H54 (cell line): ENCODE data around the gene NCKAP5.

Experiments
- DNase-seq: peaks from one replicate; pipeline ENCODE4 v3.0.0; 2011; ENCODE audit warnings: low spot score, mixed read lengths; ENCODE audit not compliant: insufficient read length
- FAIRE-seq: peaks from 3 replicates; lab custom pipeline; 2011; peaks lifted over from hg19 to GRCh38; lab: Jason Lieb, UNC
- POLR2A ChIP-seq: IDR thresholded peaks from 2 replicates; pipeline ENCODE4 v1.6.1; 2011; ENCODE audit warnings: low read depth, mild to moderate bottlenecking, low read length

The NCKAP5 gene

DNA sequence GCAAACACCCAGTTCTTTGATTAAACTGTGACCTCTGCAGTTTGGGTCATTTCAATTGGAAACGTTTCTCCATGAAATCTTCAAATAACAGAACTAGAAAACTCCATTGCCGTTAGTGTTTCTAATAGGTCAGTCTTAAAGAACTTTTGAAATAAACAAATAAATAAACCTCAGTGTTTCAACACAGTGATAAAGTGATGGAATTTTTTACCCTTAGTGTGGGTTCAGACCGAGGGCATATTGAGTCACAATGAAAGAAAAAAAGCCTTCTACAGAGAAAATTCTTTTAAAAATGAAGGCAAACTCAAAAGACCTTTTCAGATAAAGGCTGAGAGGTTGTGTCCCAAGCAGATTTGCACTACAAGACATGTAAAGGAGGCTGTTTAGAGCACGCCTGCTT is 149.6 kb downstream of the NCKAP5 start:
- FAIRE-seq, result no peak
- no peak for DNase-seq
- no peak for TF ChIP-seq POLR2A

DNA sequence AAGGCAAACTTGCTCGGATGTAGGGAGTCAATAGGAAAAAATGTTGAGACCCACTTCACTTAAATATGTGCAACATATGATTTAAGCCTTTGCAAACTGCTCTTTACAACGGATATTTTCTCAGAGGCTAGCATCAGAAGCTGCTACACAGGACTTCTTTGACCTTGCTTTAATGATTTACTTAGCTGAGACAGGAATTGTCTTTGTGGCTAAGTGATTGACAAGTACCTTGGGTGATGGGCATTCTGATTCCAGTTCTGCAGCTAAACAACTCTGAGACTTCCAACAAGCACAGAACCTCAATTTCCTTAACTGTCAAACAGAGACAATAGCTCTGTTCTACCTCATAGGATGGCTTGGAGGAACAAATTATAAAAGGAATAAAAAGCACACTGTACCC is 150.2 kb downstream of the NCKAP5 start:
- FAIRE-seq (no peak), DNase-seq (no peak)

DNA sequence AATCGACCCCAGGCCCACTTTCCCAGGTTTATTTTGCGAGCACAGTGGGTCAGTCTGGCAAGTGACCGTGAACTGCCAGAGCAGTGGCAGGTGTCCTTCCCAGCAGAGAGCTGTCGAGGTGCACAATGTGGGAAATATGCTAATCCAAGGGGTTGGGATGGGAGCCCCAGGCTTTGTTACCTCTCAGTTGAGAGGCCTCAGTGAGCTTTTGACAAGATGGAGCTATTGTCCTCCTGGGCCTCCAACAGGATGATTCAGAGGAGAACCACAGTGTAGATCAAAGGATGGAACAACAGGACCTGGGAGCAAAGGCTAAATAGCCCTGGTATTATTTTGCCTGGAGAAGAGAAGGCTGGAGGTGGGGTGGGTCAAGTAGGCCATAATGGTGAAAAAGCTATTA is 150.8 kb downstream of the NCKAP5 start:
- no peak for TF ChIP-seq POLR2A
- DNase-seq, result no peak
- FAIRE-seq, result no peak

More for the DNA sequence above, 150.2 kb downstream of the NCKAP5 start:
- TF ChIP-seq POLR2A, result no peak

DNA sequence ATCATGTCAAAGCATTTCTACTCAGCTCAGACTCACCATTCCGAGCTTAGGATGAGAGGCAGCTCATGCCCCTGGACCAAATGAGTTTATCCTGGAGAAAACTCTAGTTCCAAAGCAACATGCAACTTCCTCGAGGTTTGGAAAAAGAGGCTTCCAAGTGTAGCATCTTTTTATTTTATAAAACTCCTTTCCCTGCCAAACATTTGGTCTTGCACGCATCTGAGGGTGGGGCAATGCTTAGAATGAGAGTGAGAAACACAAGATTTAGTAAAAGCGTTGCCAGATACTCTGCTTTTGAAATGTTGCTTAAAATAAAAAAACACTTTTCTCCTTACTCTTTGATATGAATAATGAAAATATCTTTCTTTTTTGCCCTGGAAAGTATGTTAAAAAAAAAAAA is 151.5 kb downstream of the NCKAP5 start:
- no peak for TF ChIP-seq POLR2A
- FAIRE-seq (no peak), DNase-seq (no peak)

DNA sequence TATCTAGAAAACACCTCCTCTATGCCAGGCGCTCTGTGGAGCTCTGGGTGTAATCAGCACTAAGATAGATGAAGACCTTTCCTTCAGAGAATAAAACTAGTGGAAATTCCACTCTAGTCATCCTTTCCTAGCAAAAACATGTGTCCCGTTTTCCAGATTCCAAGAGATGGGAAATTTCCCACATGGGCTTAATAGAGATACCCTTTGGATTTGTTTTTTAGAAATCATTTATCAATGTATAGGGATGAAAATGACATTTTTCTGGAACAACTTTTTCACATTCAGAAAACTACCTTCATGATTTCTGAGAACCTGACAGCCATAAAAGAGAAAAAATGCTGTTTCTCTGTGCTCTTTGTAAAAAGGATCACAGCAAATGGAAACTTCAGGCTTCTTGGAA is 152.1 kb downstream of the NCKAP5 start:
- no peak for TF ChIP-seq POLR2A
- no peak for FAIRE-seq
- no peak for DNase-seq

DNA sequence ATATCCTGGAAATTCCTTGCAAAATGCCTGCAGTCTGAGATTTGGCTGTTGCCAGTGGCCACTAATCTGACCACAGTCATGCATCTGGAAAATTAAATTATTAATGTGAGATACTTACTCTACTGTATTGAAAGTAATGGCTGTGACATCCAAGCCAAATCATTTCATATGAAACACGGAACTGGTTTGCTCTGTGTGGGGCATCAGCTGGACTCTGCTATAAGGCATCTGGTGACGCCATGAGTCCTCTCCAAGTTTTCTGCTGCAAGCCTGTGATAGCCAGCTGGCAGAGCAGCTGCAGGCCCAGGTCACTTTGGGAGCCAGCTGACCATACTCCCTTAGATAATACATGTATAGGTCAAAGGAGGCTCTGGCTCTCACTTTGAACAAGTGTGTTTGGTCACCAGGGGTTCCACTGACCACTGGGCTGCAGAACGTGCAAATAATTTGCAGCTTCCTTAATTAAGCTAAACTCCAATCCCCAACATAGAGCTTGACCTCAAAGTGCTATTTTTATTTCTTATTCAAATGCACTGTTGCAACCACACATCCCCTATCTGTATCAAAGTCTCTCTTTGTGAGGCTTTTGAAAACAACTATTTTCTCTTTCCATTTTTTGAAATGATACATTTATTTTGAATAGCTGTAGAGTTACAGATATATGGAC is 152.9 kb downstream of the NCKAP5 start:
- no peak for TF ChIP-seq POLR2A
- DNase-seq, result no peak
- no peak for FAIRE-seq

DNA sequence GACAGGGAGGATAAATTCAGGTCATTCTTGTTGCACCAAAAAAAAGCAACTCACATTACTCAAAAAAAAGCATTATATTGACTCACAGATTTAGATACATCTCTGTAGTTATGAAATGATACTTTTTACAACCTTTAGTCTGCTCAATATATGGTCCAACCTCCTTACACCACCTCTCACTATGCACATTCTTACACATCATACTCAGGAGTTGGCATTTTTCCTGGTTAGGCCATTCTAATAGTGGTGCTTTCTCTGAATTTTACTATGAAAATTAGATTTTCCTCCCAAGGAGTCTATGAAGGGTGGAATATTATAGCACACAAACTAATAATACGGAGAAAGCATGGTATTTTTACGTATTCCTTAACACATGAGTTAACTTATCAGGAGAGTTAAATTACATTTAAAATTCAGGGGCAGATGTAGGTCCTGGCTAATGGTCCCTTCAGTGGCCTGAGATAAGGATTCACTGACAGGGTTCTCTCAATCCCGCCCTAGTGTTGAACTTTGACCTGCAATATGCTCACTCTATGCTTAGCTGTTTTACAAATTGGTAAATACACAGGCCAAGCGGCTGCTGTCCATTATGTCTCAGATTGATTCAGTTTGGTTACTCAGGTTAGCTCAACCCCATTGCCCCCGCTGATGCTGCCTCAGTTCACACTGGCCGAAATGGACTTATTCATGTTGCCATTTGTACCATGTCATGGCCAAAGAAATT is 153.6 kb downstream of the NCKAP5 start:
- DNase-seq (no peak), FAIRE-seq (no peak)
- TF ChIP-seq POLR2A, result no peak

DNA sequence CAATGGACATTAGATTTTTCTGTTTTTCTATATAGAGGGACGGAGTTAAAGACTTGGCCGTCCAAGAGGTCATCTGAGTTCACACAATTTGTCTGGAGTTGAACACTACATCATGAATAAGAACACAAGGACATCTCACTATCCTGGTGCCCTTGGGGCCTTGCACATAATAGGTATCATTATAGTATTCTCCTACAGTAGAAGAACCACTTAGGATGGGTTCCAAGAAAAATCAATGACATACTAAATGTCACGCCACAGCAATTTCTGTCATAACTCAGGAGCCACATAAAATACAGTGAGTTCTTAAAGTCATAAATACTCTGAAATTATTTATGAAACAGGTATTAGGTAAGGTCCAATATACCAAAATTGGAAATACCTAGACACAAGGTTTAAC is 154.4 kb downstream of the NCKAP5 start:
- FAIRE-seq, result no peak
- TF ChIP-seq POLR2A, result no peak
- DNase-seq, result no peak

DNA sequence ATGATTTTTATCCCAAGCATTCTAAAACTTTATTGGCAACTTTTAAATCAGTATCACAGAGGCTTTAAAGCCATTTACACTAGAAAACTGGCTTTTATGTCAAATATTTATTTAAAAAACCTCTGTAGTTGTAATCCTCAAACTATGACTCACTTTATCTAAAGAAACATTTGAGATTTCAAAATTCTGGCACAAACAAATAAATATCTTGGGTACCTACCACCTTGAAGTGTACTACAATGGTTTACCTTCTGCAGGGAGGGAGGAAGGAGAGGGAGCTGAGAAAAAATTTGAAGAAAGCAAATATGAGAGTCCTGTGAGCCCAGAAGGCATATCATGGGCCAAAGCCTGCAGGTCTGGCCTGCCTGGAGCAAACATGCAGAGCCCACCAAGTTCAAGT is 155.6 kb downstream of the NCKAP5 start:
- FAIRE-seq, result no peak
- no peak for TF ChIP-seq POLR2A
- DNase-seq, result no peak

DNA sequence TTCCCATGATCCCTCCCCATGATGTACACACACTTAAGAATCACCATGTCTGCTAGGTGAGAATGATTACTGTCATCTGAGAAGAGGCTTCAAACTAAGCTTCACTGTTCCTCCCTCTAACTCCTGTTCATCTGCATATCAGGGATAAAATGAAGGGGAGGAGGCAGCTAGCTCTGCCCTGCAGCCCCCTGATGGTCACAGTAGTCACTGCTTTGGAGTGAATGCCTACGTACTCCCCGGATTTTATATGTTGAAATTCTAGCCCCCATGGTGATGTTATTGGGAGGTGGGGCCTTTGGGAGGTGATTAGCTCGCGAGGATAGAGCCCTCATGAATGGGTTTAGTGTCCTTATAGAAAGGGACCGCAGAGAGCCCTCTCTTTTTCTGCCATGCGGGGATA is 156.4 kb downstream of the NCKAP5 start:
- TF ChIP-seq POLR2A, result no peak
- FAIRE-seq (no peak), DNase-seq (no peak)

DNA sequence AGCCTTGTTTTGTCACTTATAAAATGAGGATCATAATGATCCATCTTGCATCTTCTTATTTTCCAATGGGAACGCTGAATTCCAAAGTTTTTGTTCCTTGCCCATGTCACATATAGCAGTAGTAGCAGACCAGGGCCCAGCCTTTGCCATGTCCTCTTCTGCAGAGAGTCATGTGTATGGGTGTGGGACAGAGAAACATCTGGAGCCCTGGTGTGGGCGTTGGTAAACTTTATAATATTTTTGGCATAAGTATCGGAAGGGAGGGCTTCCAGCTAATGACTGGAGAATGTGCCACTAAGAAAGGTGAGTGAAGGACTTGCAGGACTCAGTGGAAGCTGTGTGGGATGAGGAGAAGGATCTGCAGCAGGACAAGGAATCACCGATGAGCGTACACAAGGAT is 157.2 kb downstream of the NCKAP5 start:
- no peak for TF ChIP-seq POLR2A
- DNase-seq (no peak), FAIRE-seq (no peak)

DNA sequence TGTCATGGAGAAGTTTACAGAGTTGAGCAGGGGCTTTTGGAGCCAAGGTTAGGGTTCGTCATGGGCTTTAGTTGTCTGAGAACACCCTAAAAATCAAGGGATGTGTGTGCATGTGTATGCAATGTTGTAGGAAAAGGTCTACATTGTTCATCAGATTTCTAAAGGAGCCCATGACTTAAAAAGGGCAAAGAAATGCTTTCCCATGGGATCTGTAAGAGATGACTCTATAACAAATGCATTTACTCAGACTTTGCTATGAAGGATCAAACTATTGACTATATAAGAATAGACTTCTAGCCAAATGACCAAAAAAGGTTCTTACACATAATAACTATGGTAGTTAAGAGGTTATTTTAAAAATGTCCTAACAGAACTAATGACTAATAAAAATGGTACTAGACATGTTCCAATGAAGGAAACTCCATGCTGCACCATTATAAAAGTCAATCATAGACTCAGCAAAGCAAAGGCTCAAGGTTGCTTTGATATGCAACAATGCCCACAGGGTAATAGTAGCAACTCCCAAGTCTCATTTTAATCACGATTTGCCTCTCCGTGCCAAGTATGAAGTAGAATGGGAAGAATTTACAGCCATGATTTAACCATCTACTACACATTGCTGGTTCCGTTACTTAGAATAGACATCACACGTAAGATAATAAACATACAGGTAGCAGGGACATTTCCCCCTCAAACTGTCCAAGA is 158.5 kb downstream of the NCKAP5 start:
- no peak for DNase-seq
- no peak for TF ChIP-seq POLR2A

DNA sequence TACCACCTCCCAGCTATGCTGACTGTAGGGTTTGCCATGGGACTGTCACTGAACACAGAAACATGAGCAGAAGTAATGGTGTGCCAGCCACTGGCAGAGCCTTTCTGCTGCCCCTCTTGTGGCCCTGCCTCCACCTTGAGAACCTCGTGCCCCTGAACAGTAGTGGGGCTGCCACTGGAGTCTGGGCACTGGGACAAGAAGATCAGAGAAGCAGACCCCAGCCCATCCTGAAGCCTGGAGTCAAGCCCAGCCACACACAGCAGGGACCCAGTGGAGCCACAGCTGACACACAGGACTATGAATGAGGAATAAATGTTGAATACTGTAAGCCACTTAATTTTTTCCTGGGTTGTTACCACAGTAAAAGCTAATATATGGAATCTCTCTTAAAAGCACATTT is 159.6 kb downstream of the NCKAP5 start:
- no peak for TF ChIP-seq POLR2A
- DNase-seq, result no peak
- no peak for FAIRE-seq

More for the DNA sequence above, 158.5 kb downstream of the NCKAP5 start:
- FAIRE-seq, result no peak

DNA sequence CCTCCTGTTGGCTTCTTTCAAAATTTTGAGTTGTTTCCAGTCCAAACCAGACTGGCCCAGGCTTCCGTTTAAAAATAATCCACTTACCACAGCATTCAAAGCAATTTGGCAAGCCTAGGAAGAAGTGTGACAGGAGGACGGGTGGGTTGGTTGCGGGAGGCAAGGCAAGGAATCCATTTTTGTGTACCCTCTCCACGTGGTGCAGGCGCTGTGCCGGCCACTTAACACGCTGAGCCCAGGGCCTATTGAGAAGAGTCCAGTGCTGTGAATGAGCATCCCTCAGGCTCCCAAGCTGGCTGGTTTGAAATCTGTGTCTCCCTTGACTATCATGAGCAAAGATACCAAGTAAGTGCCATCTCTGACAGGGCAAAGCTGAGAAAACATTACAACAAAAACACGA is 160.9 kb downstream of the NCKAP5 start:
- DNase-seq (no peak), FAIRE-seq (no peak)
- TF ChIP-seq POLR2A, result no peak
